ENCODE data around the gene HECW1.

DNA sequence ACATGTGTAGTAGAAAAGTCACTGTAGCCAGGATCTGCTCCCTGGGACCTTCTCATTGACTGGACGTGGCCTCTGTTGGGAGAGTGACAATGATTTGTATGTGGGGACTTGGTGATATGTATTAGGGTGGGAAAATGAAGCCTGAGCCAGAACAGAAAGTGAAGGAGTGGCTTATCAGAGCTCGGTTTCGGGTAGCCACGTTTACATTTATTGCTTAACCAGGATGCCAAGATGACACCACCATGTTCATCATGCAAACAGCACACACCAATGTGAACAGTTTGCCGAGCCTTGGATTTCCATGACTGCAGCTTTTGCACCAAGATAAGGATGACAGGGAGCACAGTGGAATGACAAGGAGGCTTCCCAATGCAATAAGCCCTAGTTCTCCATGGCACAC lies 357.7 kb downstream of the HECW1 start:
- TF ChIP-seq, protein P1, sequence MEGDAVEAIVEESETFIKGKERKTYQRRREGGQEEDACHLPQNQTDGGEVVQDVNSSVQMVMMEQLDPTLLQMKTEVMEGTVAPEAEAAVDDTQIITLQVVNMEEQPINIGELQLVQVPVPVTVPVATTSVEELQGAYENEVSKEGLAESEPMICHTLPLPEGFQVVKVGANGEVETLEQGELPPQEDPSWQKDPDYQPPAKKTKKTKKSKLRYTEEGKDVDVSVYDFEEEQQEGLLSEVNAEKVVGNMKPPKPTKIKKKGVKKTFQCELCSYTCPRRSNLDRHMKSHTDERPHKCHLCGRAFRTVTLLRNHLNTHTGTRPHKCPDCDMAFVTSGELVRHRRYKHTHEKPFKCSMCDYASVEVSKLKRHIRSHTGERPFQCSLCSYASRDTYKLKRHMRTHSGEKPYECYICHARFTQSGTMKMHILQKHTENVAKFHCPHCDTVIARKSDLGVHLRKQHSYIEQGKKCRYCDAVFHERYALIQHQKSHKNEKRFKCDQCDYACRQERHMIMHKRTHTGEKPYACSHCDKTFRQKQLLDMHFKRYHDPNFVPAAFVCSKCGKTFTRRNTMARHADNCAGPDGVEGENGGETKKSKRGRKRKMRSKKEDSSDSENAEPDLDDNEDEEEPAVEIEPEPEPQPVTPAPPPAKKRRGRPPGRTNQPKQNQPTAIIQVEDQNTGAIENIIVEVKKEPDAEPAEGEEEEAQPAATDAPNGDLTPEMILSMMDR (IDR thresholded peaks at IDR 0.05) = no peak
- no peak for TF ChIP-seq POLR2A (IDR thresholded peaks at IDR 0.05)

All from lower leg skin (tissue), 3 donors.